RWPE2 (cell line): Measurements from ENCODE around the gene ZNF280B.
"Not testable (repeated sequence)": the region's sequence is repeated elsewhere in the genome, so short reads cannot be mapped to it uniquely, and the experiment has no call there.

ENCODE experiments used
- ATAC-seq: fragments of 200-7000 bp; cut with Tn5 transposase; 3 replicates; pipeline ENCODE4 v1.9.1; 2021; ENCODE audit warnings: low read depth
- DNase-seq: peaks from one replicate; pipeline ENCODE4 v3.0.0-alpha.2; 2020; ENCODE audit warnings: low spot score
- H3K27ac ChIP-seq: fragments of 450-650 bp; 2 replicates; pipeline ENCODE4 v1.5.1; 2017; ENCODE audit warnings: mild to moderate bottlenecking; ENCODE audit not compliant: poor library complexity, severe bottlenecking
- H3K27me3 ChIP-seq: fragments of 250-450 bp; sonication (Bioruptor Pico); 2 replicates; pipeline ENCODE4 v1.5.1; 2021; ENCODE audit warnings: mild to moderate bottlenecking, moderate library complexity; ENCODE audit not compliant: insufficient read depth, poor library complexity, severe bottlenecking
- H3K36me3 ChIP-seq: fragments of 250-450 bp; sonication (Bioruptor Pico); 2 replicates; pipeline ENCODE4 v1.5.1; 2020; ENCODE audit warnings: low read depth, mild to moderate bottlenecking, moderate library complexity
- H3K4me1 ChIP-seq: fragments of 250-450 bp; sonication (Bioruptor Pico); 2 replicates; pipeline ENCODE4 v1.5.1; 2021; ENCODE audit warnings: mild to moderate bottlenecking, moderate library complexity; ENCODE audit not compliant: insufficient read depth, poor library complexity, severe bottlenecking
- H3K4me3 ChIP-seq: fragments of 250-450 bp; sonication (Bioruptor Pico); 2 replicates; pipeline ENCODE4 v1.5.1; 2021; ENCODE audit warnings: mild to moderate bottlenecking, moderate library complexity; ENCODE audit not compliant: severe bottlenecking
- H3K9me3 ChIP-seq: fragments of 250-450 bp; sonication (Bioruptor Pico); 2 replicates; pipeline ENCODE4 v1.5.1; 2021; ENCODE audit warnings: mild to moderate bottlenecking, moderate library complexity; ENCODE audit not compliant: severe bottlenecking
- TF ChIP-seq, protein P1 (sequence below): fragments of 450-650 bp; IDR thresholded peaks from one replicate; pipeline ENCODE4 v1.5.1; 2017; ENCODE audit warnings: mild to moderate bottlenecking, moderate library complexity; ENCODE audit not compliant: poor library complexity, severe bottlenecking

Gene ZNF280B

GRCh38 chr22:22535662-22536061, 27.1 kb upstream of the ZNF280B start:
- TF ChIP-seq, protein P1, sequence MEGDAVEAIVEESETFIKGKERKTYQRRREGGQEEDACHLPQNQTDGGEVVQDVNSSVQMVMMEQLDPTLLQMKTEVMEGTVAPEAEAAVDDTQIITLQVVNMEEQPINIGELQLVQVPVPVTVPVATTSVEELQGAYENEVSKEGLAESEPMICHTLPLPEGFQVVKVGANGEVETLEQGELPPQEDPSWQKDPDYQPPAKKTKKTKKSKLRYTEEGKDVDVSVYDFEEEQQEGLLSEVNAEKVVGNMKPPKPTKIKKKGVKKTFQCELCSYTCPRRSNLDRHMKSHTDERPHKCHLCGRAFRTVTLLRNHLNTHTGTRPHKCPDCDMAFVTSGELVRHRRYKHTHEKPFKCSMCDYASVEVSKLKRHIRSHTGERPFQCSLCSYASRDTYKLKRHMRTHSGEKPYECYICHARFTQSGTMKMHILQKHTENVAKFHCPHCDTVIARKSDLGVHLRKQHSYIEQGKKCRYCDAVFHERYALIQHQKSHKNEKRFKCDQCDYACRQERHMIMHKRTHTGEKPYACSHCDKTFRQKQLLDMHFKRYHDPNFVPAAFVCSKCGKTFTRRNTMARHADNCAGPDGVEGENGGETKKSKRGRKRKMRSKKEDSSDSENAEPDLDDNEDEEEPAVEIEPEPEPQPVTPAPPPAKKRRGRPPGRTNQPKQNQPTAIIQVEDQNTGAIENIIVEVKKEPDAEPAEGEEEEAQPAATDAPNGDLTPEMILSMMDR: no peak
- Histone ChIP-seq H3K27ac (no peak overlapping the region), H3K36me3 (no peaks in the 10 kb centered on the region), H3K27me3 (no peaks in the 10 kb centered on the region), H3K9me3 (no peaks in the 10 kb centered on the region), H3K4me3 (no peak overlapping the region), H3K4me1 (no peaks in the 10 kb centered on the region)
- ATAC-seq (no peak), DNase-seq (no peak)

GRCh38 chr22:22534604-22535415, 26.3 kb upstream of the ZNF280B start:
- Histone ChIP-seq H3K9me3 (no peaks in the 10 kb centered on the region), H3K27ac (no peak overlapping the region), H3K36me3 (no peaks in the 10 kb centered on the region), H3K4me3 (no peak overlapping the region), H3K27me3 (no peaks in the 10 kb centered on the region), H3K4me1 (no peaks in the 10 kb centered on the region)
- DNase-seq (no peak), ATAC-seq (no peak)
- TF ChIP-seq, protein P1: no peak

- no peak for ATAC-seq
- Histone ChIP-seq H3K36me3 (no peaks in the 10 kb centered on the region), H3K9me3 (no peaks in the 10 kb centered on the region), H3K4me3 (no peak overlapping the region), H3K4me1 (no peaks in the 10 kb centered on the region), H3K27me3 (no peaks in the 10 kb centered on the region), H3K27ac (no peak overlapping the region)
- no peak for DNase-seq
- TF ChIP-seq, protein P1: no peak
Observed at GRCh38 chr22:22533863-22534262, 25.3 kb upstream of the ZNF280B start.

DNA sequence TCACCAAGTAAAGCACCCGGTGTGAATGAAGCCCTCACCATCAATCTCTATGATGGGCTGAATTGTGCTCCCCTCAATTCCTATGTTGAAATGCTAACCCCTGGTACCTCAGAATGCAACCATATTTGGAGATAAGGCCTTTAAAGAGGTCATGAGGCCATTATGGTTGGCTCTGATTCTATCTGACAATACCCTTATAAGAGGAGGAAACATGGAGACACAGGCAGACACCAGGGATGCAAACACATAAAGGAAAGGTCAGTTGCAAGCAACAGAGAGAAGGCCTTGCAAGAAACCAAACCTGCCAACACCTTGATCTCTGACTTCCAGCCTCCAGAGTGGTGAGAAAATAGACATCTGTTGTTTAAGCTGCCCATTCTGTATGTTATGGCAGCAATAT, 24.9 kb upstream of the ZNF280B start:
- H3K9me3 ChIP-seq: no peaks in the 10 kb centered on the region
- no peaks in the 10 kb centered on the region for H3K27me3 ChIP-seq
- no peak overlapping the region for H3K27ac ChIP-seq
- ATAC-seq (no peak), DNase-seq (no peak)
- no peak overlapping the region for H3K4me3 ChIP-seq
- H3K4me1 ChIP-seq: no peaks in the 10 kb centered on the region
- no peaks in the 10 kb centered on the region for H3K36me3 ChIP-seq
- TF ChIP-seq, protein P1: no peak

DNA sequence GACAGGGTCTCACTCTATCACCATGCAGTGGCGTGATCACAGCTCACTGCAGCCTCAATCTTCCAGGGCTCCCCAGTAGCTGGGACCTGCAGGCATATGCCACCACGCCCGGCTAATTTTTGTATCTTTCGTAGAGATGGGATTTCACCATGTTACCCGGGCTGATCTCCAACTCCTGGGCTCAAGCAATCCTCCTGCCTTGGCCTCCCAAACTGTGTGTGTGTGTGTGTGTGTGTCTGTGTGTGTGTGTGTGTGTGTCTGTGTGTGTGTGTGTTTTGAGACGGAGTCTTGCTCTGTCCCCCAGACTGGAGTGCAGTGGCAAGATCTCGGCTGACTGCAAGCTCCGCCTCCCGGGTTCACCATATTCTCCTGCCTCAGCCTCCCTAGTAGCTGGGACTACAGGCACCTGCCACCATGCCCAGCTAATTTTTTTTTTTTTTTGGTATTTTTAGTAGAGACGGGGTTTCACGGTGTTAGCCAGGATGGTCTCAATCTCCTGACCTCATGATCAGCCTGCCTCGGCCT, 24.1 kb upstream of the ZNF280B start:
- not testable (repeated sequence) for H3K27me3 ChIP-seq, ATAC-seq, H3K36me3 ChIP-seq, H3K4me1 ChIP-seq, H3K27ac ChIP-seq, DNase-seq, H3K4me3 ChIP-seq, H3K9me3 ChIP-seq
